Middle frontal gyrus (tissue), 1 donor: ENCODE measurements around the gene TFPI2.

ENCODE experiments used
- DNase-seq: peaks from one replicate; pipeline ENCODE4 v3.0.0-alpha.2; 2015; ENCODE audit warnings: low spot score; ENCODE audit errors: extremely low spot score

The TFPI2 gene

DNA sequence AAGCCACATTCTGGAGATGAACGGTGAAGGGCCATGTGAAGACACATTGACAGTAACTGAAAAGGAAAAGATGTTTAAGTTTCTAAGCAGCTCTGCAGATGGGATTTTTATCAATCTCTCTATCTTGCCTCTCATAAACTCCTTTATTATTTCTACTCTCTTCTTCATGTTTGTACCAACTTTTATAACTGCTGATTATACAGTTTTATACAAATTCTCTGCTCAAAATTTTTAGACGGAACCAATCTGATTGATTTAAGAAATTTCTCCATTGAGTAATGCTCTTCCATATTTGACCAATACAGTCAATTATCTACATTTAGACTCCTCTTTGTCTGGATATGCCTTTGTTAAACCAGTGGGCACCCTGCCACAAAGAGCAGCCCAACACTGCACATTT lies 31.7 kb downstream of the TFPI2 start:
- DNase-seq = no peak

DNA sequence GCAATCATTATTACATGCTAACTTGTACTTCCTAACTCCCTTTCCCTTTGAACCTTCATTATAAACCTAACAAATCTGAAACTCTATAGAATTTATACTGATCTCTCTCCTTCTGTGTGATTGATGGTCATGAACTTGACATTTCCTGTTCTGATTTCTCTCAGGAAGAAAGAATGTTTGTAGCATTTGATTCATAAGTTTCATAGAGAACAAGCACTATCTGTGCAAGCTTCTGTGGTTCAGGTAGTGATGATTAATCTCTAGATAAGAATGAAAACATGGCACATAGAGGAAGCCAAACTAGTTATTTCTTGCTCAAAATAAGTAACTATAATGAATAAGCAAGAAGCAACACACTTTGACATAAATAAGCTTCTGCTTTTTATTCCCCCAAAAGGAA lies 34.2 kb downstream of the TFPI2 start:
- DNase-seq = no peak

DNA sequence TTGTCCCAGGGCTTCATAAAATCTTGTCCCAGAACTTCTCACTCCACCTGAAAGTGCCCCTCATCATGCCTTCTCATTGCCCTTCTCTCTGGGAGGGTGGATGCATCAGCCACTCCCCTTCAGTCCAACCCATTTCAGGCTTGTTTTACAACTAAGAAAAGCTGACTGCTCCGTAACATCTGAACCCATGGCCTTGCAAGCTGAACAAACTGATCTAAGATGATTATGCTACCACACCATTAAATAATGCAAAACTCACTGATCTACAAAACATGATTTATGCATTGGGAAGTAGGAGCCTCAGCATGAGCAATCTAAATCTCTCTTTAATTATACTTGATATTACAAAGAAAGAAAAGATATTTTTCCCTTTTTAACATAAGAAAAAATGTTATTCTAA lies 34.8 kb downstream of the TFPI2 start:
- DNase-seq = no peak

DNA sequence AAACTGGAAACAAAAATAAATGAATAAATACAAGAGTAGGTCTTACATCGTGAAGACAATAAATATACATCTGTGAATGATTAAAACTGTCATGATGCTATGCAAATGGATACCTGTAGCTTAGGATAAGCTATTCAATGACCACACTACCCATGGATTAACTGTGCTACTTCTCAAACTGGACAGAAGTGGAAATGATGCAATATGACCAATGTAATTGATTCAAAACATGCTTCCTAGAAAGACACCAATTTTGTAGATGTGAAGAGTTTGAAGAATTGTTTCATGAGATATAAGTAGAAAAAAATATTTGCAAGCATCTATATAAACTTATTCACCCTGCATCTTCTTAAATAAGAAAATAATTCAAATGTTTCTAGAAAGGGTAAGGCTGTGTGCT lies 36.1 kb downstream of the TFPI2 start:
- no peak for DNase-seq

DNA sequence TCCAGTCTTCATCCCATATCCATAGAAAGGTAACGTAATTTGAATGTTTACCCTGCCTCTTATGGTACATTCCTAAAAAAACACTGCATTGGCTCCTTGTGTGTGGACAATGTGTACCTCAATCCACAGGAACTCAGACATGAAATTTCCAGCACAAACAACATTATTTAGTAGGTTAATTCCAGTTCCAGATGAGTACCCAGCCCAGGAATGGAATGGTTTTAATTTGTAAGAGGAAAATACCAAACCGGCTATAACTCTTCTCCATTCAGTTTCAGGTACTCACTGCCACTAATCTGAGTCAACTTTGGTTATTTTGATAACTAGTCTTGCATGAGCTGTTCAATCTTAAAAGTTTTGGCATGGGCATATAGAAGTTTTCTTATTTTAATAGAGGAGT lies 39.0 kb downstream of the TFPI2 start:
- DNase-seq = no peak

DNA sequence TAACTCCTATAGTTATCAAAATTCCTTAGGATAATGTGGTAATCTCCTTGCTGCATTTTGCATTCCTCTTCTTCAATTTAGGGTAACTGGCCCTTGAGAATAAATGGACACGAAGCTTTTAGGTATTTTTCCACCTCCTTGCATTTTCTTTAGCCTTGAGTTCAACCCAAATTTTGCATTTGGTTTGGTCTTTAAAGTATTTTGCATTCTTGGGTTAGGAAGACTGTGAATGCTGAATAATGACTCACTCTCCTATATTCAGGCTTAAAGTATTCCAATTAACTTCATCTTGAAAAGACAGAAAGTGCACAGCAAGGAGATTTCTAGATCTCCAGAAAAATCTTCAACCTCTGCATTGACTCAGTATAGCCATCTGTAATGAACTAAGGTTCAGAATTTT lies 47.3 kb downstream of the TFPI2 start:
- no peak for DNase-seq

DNA sequence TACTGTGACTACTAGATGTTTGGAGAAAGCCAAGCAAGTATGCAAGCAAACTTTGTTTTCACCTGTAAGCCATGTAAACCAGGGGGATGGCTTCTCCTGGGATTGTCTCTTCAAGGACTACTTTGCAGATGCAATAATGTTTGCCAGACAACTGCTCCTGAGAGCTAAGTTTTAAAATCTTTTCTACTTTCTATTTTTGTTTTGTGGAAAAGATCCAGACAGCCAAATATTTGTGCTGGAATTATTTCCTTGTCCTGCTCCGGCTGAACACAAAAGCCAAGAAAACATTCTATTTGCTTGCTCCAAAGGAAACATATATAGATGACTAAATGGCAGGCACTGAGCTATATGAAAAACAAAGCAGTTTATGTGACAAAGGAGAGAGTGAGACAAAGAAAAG lies 51.6 kb downstream of the TFPI2 start:
- no peak for DNase-seq

DNA sequence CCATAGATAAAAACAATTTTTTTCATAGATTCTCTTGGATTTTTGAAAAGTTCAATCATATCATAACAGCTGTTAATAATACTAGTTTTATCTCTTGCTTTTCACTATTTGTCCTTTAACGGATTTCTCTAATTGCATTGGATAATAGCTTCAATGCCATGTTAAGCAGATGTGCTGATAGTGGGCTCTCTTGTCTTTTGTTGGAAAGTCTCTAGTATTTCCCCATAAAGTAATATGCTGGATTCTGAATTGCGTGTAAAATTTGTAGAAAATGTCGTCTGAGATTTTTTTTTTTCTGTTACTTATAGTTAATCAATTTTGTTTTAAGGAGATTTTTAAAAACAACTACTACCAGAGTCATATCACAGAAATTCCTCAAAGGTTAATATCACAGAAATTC lies 53.3 kb downstream of the TFPI2 start:
- no peak for DNase-seq

GRCh38 chr7:93836116-93836515 lies 54.4 kb downstream of the TFPI2 start:
- DNase-seq = no peak

GRCh38 chr7:93835702-93836101 lies 54.9 kb downstream of the TFPI2 start:
- DNase-seq = no peak
